ENCODE data around the gene SPEN. TPM values are rescaled to one million over a fixed set of nuclear protein-coding genes. Genes with fewer than 3 reads are reported as not detected.
A peak's percentile ranks its signal among the peaks of the same experiment; 100 is the strongest.

SPEN gene
- total and polyA plus RNA-seq, 9 of the 15 experiments (the other 6 are each of a cell fraction or from before 2014, with no cell fraction given): 5.7 to 87.5 (median 27.2) TPM

- no peaks in the 10 kb centered on the region for H3K27me3 ChIP-seq (ENCODE audit: control insufficient read depth in 2 of 2, insufficient read depth in 2 of 2, low read length in 2 of 2)
- H3K4me3 ChIP-seq: no peak overlapping the region
- H3K4me1 ChIP-seq (replicated peaks in 1 of 2; ENCODE audit: control insufficient read depth in 2 of 2, insufficient read depth in 2 of 2, low read length in 2 of 2): peaks cover 0 to 21% of the 10 kb centered on the region in 2 experiments; a peak in 1 of 5 replicates
- peak in 1 of 4 experiments; percentile 18 for DNase-seq (ENCODE audit: extremely low read depth in 1 of 4, low spot score in 3 of 4)
- peak; percentile 11 for ATAC-seq
- H3K9ac ChIP-seq (ENCODE audit: insufficient read depth in 1 of 2, low read depth in 2 of 2, low read length in 2 of 2): no peak overlapping the region
- no peaks in the 10 kb centered on the region for H4K20me1 ChIP-seq (replicated peaks; ENCODE audit: control insufficient read depth, insufficient read depth, low read length)
- H3K9me1 ChIP-seq (ENCODE audit: control insufficient read depth, insufficient read depth, low read length): no peaks in the 10 kb centered on the region
- H3K9me3 ChIP-seq (replicated peaks; ENCODE audit: control insufficient read depth, insufficient read depth, low read depth, low read length): no peaks in the 10 kb centered on the region
- 84% methylated on average over 13 of the region's 14 CpGs for WGBS (ENCODE audit: insufficient coverage, low coverage, missing lambda C conversion rate)
- in situ Hi-C loops (cut with MboI): no loop called here
- no peaks in the 10 kb centered on the region for H3K79me2 ChIP-seq (ENCODE audit: control insufficient read depth, insufficient read depth, low read length)
- FAIRE-seq: no peak
- H3K36me3 ChIP-seq (ENCODE audit: control insufficient read depth, insufficient read depth, low read length): peaks cover 99% of the 10 kb centered on the region
- H3K4me2 ChIP-seq (ENCODE audit: insufficient read depth, low read length): no peak overlapping the region
- H2AFZ ChIP-seq (ENCODE audit: low read depth, low read length): no peak overlapping the region
- intact Hi-C loops (cut with micrococcal nuclease): no loop called here
- ChIA-PET POLR2A (interaction anchor here (0.6 to 3.2 kb wide), 5 partner anchors 12 to 252 kb away, joined by 3 to 20 read pairs (median 4); no protein-coding TSS in a partner anchor), CTCF (ENCODE audit: low intra/inter-chr PET ratio) (no interaction called here)
- peak overlapping the region; percentile 37; the same call in 1 of the 3 replicates for H3K27ac ChIP-seq (ENCODE audit: extremely low read depth, low read depth, low read length)
- BruUV-seq (replicated peaks): no TSS peak
- peak; percentile 71 for TF ChIP-seq RBM22 (IDR thresholded peaks at IDR 0.05; ENCODE audit: low read depth, low read length, poor library complexity, severe bottlenecking)
- TF ChIP-seq HDAC8 (tag; IDR thresholded peaks at IDR 0.05): no peak
- no peak for TF ChIP-seq RUNX1 (IDR thresholded peaks at IDR 0.05; ENCODE audit: low read depth)
- peak; percentile 25; the same call in 1 of the 2 replicates for TF ChIP-seq ZNF592 (IDR thresholded peaks at IDR 0.05)
- TF ChIP-seq TARDBP (IDR thresholded peaks at IDR 0.05): 0 out of 2 replicates have a peak, but pooled peaks have one; percentile 43
- TF ChIP-seq ELF1 (tag; IDR thresholded peaks at IDR 0.05): no peak
- no peak for TF ChIP-seq PTRF (tag; IDR thresholded peaks at IDR 0.05)
- TF ChIP-seq POLR2AphosphoS5 (IDR thresholded peaks at IDR 0.05; ENCODE audit: control insufficient read depth, insufficient read depth, low read depth, low read length): peak; percentile 32; the same call in 1 of the 2 replicates
- no peak for TF ChIP-seq CEBPZ (IDR thresholded peaks at IDR 0.05; ENCODE audit: borderline replicate concordance, low read depth, low read length)
- peak; percentile 61 for TF ChIP-seq POLR2G (IDR thresholded peaks at IDR 0.05; ENCODE audit: low read depth, low read length)
- no peak for TF ChIP-seq ZNF23 (CRISPR knock-in tag; IDR thresholded peaks at IDR 0.05)
- peak in 1 of 3 experiments; percentile 25; a peak in 1 of 6 replicates for TF ChIP-seq CTCF (IDR thresholded peaks at IDR 0.05 in 2 of 3, conservative IDR thresholded peaks at IDR 0.05 in 1 of 3; ENCODE audit: insufficient read depth in 2 of 3, low read depth in 1 of 3, low read length in 3 of 3)
- no peak for TF ChIP-seq RBM39 (optimal IDR thresholded peaks at IDR 0.05; ENCODE audit: low read depth, low read length)
Observed at GRCh38 chr1:15937706-15938168, 90.2 kb downstream of the SPEN start.

Data from K562 (cell line).